ENCODE measurements around the gene UCN2.

UCN2 gene

GRCh38 chr3:48528754-48529153 lies 34.8 kb downstream of the UCN2 start:
- no peak for ATAC-seq (ENCODE audit: low read depth)

GRCh38 chr3:48528048-48528447 lies 35.5 kb downstream of the UCN2 start:
- DNase-seq (ENCODE audit: low spot score) (no peak), ATAC-seq (ENCODE audit: low read depth) (no peak)
- H3K27me3 ChIP-seq (ENCODE audit: insufficient read depth, poor library complexity, severe bottlenecking): no peaks in the 10 kb centered on the region
- peaks cover 63% of the 10 kb centered on the region for H3K36me3 ChIP-seq (ENCODE audit: low read depth)
- TF ChIP-seq CTCF (IDR thresholded peaks at IDR 0.05; ENCODE audit: poor library complexity, severe bottlenecking): no peak
- no peak overlapping the region for H3K27ac ChIP-seq (ENCODE audit: poor library complexity, severe bottlenecking)
- no peaks in the 10 kb centered on the region for H3K9me3 ChIP-seq (ENCODE audit: severe bottlenecking)
- no peaks in the 10 kb centered on the region for H3K4me1 ChIP-seq (ENCODE audit: insufficient read depth, poor library complexity, severe bottlenecking)
- H3K4me3 ChIP-seq (ENCODE audit: severe bottlenecking): no peak overlapping the region

More at GRCh38 chr3:48528754-48529153, 34.8 kb downstream of the UCN2 start:
- H3K4me1 ChIP-seq (ENCODE audit: insufficient read depth, poor library complexity, severe bottlenecking): no peaks in the 10 kb centered on the region
- no peaks in the 10 kb centered on the region for H3K27me3 ChIP-seq (ENCODE audit: insufficient read depth, poor library complexity, severe bottlenecking)
- H3K27ac ChIP-seq (ENCODE audit: poor library complexity, severe bottlenecking): no peak overlapping the region
- TF ChIP-seq CTCF (IDR thresholded peaks at IDR 0.05; ENCODE audit: poor library complexity, severe bottlenecking): no peak
- peaks cover 70% of the 10 kb centered on the region for H3K36me3 ChIP-seq (ENCODE audit: low read depth)
- no peak overlapping the region for H3K4me3 ChIP-seq (ENCODE audit: severe bottlenecking)
- H3K9me3 ChIP-seq (ENCODE audit: severe bottlenecking): no peaks in the 10 kb centered on the region
- no peak for DNase-seq (ENCODE audit: low spot score)

GRCh38 chr3:48524970-48525369 lies 38.6 kb downstream of the UCN2 start:
- no peaks in the 10 kb centered on the region for H3K27me3 ChIP-seq (ENCODE audit: insufficient read depth, poor library complexity, severe bottlenecking)
- H3K4me3 ChIP-seq (ENCODE audit: severe bottlenecking): no peak overlapping the region
- H3K9me3 ChIP-seq (ENCODE audit: severe bottlenecking): no peaks in the 10 kb centered on the region
- no peak for TF ChIP-seq CTCF (IDR thresholded peaks at IDR 0.05; ENCODE audit: poor library complexity, severe bottlenecking)
- H3K4me1 ChIP-seq (ENCODE audit: insufficient read depth, poor library complexity, severe bottlenecking): no peaks in the 10 kb centered on the region
- ATAC-seq (ENCODE audit: low read depth) (no peak), DNase-seq (ENCODE audit: low spot score) (no peak)
- peaks cover 39% of the 10 kb centered on the region for H3K36me3 ChIP-seq (ENCODE audit: low read depth)
- no peak overlapping the region for H3K27ac ChIP-seq (ENCODE audit: poor library complexity, severe bottlenecking)

- DNase-seq (ENCODE audit: low spot score): no peak
- Histone ChIP-seq H3K4me3 (ENCODE audit: severe bottlenecking) (no peak overlapping the region), H3K9me3 (ENCODE audit: severe bottlenecking) (no peaks in the 10 kb centered on the region), H3K36me3 (ENCODE audit: low read depth) (peaks cover 11% of the 10 kb centered on the region; the same call in 1 of the 2 replicates), H3K27me3 (ENCODE audit: insufficient read depth, poor library complexity, severe bottlenecking) (no peaks in the 10 kb centered on the region), H3K27ac (ENCODE audit: poor library complexity, severe bottlenecking) (no peak overlapping the region), H3K4me1 (ENCODE audit: insufficient read depth, poor library complexity, severe bottlenecking) (no peaks in the 10 kb centered on the region)
- TF ChIP-seq CTCF (IDR thresholded peaks at IDR 0.05; ENCODE audit: poor library complexity, severe bottlenecking): no peak
- no peak for ATAC-seq (ENCODE audit: low read depth)
These were observed 41.9 kb downstream of the UCN2 start for GRCh38 chr3:48521635-48522034.

GRCh38 chr3:48519277-48519643 lies 44.3 kb downstream of the UCN2 start:
- ATAC-seq (ENCODE audit: low read depth): no peak
- peaks cover 8% of the 10 kb centered on the region; the same call in 1 of the 2 replicates for H3K36me3 ChIP-seq (ENCODE audit: low read depth)

More at GRCh38 chr3:48519277-48519643, 44.3 kb downstream of the UCN2 start:
- no peak overlapping the region for H3K27ac ChIP-seq (ENCODE audit: poor library complexity, severe bottlenecking)
- H3K27me3 ChIP-seq (ENCODE audit: insufficient read depth, poor library complexity, severe bottlenecking): no peaks in the 10 kb centered on the region
- DNase-seq (ENCODE audit: low spot score): no peak
- no peak for TF ChIP-seq CTCF (IDR thresholded peaks at IDR 0.05; ENCODE audit: poor library complexity, severe bottlenecking)
- no peaks in the 10 kb centered on the region for H3K9me3 ChIP-seq (ENCODE audit: severe bottlenecking)
- H3K4me1 ChIP-seq (ENCODE audit: insufficient read depth, poor library complexity, severe bottlenecking): no peaks in the 10 kb centered on the region
- no peak overlapping the region for H3K4me3 ChIP-seq (ENCODE audit: severe bottlenecking)
